ENCODE results near the gene S100A1.

DNA sequence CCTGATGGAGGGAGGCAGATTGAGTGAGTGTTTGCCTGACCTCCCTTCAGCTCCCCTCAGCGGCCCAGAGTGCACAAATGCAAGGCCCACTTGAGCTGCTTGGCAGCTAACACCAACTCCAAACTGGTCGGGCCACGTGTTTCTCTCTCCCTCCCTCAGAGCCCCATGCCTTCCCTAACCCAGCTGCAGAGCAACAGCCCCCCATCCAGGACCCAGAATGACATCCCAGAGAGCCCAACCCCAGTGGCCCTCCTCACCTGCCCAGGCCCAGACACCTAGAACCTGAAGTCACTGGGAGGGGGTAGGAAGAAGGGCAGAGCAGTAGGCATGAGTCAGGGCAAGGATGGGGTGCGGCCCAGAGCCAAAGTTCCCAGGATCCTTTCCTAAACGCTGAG, 11.3 kb upstream of the S100A1 start:
- TF ChIP-seq, protein P1, sequence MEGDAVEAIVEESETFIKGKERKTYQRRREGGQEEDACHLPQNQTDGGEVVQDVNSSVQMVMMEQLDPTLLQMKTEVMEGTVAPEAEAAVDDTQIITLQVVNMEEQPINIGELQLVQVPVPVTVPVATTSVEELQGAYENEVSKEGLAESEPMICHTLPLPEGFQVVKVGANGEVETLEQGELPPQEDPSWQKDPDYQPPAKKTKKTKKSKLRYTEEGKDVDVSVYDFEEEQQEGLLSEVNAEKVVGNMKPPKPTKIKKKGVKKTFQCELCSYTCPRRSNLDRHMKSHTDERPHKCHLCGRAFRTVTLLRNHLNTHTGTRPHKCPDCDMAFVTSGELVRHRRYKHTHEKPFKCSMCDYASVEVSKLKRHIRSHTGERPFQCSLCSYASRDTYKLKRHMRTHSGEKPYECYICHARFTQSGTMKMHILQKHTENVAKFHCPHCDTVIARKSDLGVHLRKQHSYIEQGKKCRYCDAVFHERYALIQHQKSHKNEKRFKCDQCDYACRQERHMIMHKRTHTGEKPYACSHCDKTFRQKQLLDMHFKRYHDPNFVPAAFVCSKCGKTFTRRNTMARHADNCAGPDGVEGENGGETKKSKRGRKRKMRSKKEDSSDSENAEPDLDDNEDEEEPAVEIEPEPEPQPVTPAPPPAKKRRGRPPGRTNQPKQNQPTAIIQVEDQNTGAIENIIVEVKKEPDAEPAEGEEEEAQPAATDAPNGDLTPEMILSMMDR (IDR thresholded peaks at IDR 0.05), result no peak
- TF ChIP-seq ZFX (IDR thresholded peaks at IDR 0.05; ENCODE audit: borderline replicate concordance), result no peak
